A673 (cell line): ENCODE results near the gene TMEM229B. TPM values are rescaled to one million over a fixed set of nuclear protein-coding genes. Genes with fewer than 3 reads are reported as not detected.

Experiments
- BruUV-seq: library from RNA; stranded (reverse); fragments of 400-500 nt; replicated peaks from 2 replicates; lab custom pipeline; 2021; lab: Mats Ljungman, UMichigan
- CTCF ChIA-PET: fragments of 300-600 bp; sonication (Branson Sonifier 250); formaldehyde crosslinking; loops from one replicate; lab custom pipeline; 2022; ENCODE audit warnings: antibody characterized with exemption; lab: Charles Lee
- POLR2A ChIA-PET: fragments of 300-600 bp; sonication (Branson Sonifier 250); formaldehyde crosslinking; loops from one replicate; lab custom pipeline; 2022; ENCODE audit warnings: antibody characterized with exemption; ENCODE audit not compliant: low non-redundant PET; lab: Charles Lee
- DNase-seq: peaks from one replicate; pipeline ENCODE4 v3.0.0-alpha.2; 2015; ENCODE audit warnings: low spot score
- H3K27ac ChIP-seq: fragments of 200-600 bp; sonication (generic); 2 replicates; pipeline ENCODE4 v1.5.1; 2016; ENCODE audit warnings: mixed run types, low read depth, mild to moderate bottlenecking, mixed read lengths, antibody characterized with exemption, low read length; ENCODE audit not compliant: poor library complexity, severe bottlenecking
- H3K27me3 ChIP-seq: fragments of 200-600 bp; sonication (generic); replicated peaks from 2 replicates; pipeline ENCODE4 v1.6.1; 2017; ENCODE audit warnings: mixed run types, low read depth, mild to moderate bottlenecking, mixed read lengths, antibody characterized with exemption, low read length; ENCODE audit not compliant: insufficient read depth, poor library complexity
- H3K36me3 ChIP-seq: fragments of 200-600 bp; sonication (generic); 2 replicates; pipeline ENCODE4 v1.6.1; 2016; ENCODE audit warnings: mixed run types, mild to moderate bottlenecking, mixed read lengths, antibody characterized with exemption, low read length; ENCODE audit not compliant: insufficient read depth, poor library complexity, severe bottlenecking
- H3K4me1 ChIP-seq: fragments of 200-600 bp; sonication (generic); 2 replicates; pipeline ENCODE4 v1.6.1; 2017; ENCODE audit warnings: mixed run types, mild to moderate bottlenecking, mixed read lengths, antibody characterized with exemption, low read length; ENCODE audit not compliant: insufficient read depth, poor library complexity, severe bottlenecking
- H3K4me3 ChIP-seq: fragments of 200-600 bp; sonication (generic); 2 replicates; pipeline ENCODE4 v1.5.1; 2016; ENCODE audit warnings: low read depth, mixed run types, mild to moderate bottlenecking, mixed read lengths, low read length; ENCODE audit not compliant: poor library complexity, severe bottlenecking
- H3K9me3 ChIP-seq: fragments of 200-600 bp; sonication (generic); 2 replicates; pipeline ENCODE4 v1.6.1; 2016; ENCODE audit warnings: mixed run types, low read depth, mild to moderate bottlenecking, mixed read lengths, antibody characterized with exemption, low read length; ENCODE audit not compliant: poor library complexity, severe bottlenecking
- EZH2 ChIP-seq: fragments of 200-600 bp; sonication (generic); IDR thresholded peaks from 2 replicates; pipeline ENCODE4 v1.6.1; 2017; ENCODE audit warnings: borderline replicate concordance, low read depth, mild to moderate bottlenecking, mixed read lengths, antibody characterized with exemption, low read length; ENCODE audit not compliant: poor library complexity, severe bottlenecking
- intact Hi-C: fragments of 100-400 bp; cut with micrococcal nuclease; formaldehyde crosslinking; loops from one replicate; pipeline ENCODE4 v1.10.0; 2022; ENCODE audit not compliant: unreplicated experiment
- total RNA-seq: library from RNA; stranded (reverse); gene quantifications from 2 replicates; pipeline ENCODE4 v1.2.3, GENCODE V29; 2021
- TF ChIP-seq, protein P1 (sequence below): fragments of 300-800, 200-600 bp; sonication (generic); conservative IDR thresholded peaks from 2 replicates; pipeline ENCODE4 v1.5.1; 2017; ENCODE audit warnings: low read depth, mild to moderate bottlenecking, antibody characterized with exemption, low read length, moderate library complexity, mixed read lengths

TMEM229B gene
- total RNA-seq, 1 experiment from 2014 or later, result not detected

DNA sequence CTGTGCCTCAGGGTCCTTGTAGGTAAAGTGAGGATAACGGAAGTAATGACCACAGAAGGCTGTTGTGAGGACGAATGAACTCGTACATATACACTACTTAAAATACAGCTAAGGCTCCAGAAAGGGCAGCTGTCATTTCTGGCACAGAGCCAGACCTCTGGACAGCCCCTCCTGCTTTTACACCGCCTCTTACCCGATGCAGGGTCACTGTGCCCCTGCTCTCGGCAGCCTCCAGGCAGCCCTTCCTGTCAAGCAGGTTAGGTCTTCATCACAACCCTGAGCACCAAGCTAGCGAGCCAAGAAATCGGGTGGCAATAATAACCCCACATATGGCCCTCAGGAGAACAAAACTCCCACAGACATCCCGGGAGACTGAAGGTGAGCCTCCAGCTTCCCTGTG lies 8.5 kb downstream of the TMEM229B start:
- Histone ChIP-seq H3K4me1 (no peaks in the 10 kb centered on the region), H3K4me3 (no peak overlapping the region), H3K9me3 (no peaks in the 10 kb centered on the region), H3K27ac (no peak overlapping the region), H3K27me3 (no peaks in the 10 kb centered on the region), H3K36me3 (no peaks in the 10 kb centered on the region)
- no TSS peak for BruUV-seq
- no peak for DNase-seq
- POLR2A ChIA-PET, result no interaction called here
- CTCF ChIA-PET, result interaction anchor here (0.6 kb wide), 1 partner anchor 856 kb away, joined by 3 read pairs; no protein-coding TSS in a partner anchor
- TF ChIP-seq EZH2, result no peak
- TF ChIP-seq, protein P1, sequence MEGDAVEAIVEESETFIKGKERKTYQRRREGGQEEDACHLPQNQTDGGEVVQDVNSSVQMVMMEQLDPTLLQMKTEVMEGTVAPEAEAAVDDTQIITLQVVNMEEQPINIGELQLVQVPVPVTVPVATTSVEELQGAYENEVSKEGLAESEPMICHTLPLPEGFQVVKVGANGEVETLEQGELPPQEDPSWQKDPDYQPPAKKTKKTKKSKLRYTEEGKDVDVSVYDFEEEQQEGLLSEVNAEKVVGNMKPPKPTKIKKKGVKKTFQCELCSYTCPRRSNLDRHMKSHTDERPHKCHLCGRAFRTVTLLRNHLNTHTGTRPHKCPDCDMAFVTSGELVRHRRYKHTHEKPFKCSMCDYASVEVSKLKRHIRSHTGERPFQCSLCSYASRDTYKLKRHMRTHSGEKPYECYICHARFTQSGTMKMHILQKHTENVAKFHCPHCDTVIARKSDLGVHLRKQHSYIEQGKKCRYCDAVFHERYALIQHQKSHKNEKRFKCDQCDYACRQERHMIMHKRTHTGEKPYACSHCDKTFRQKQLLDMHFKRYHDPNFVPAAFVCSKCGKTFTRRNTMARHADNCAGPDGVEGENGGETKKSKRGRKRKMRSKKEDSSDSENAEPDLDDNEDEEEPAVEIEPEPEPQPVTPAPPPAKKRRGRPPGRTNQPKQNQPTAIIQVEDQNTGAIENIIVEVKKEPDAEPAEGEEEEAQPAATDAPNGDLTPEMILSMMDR, result no peak
- intact Hi-C loops, result no loop called here

DNA sequence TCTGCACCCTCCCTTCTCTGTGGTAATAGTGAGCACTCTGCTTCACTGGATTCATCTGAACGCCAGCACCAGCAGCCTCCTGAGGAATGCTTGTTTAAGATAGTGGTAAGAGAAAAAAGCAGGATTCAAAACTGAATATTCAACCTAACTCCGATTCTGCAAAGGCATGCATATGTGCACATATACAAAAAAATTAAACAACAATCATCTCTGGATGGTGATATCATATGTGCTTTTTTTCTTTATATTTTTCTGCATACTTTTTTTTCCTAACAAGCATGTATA lies 9.8 kb downstream of the TMEM229B start:
- Histone ChIP-seq H3K4me1 (no peaks in the 10 kb centered on the region), H3K36me3 (no peaks in the 10 kb centered on the region), H3K27me3 (no peaks in the 10 kb centered on the region), H3K4me3 (no peak overlapping the region), H3K27ac (no peak overlapping the region), H3K9me3 (no peaks in the 10 kb centered on the region)
- intact Hi-C loops, result no loop called here
- DNase-seq, result no peak
- TF ChIP-seq EZH2, result no peak
- TF ChIP-seq, protein P1, result no peak
- ChIA-PET POLR2A (no interaction called here), CTCF (no interaction called here)
- BruUV-seq, result no TSS peak

DNA sequence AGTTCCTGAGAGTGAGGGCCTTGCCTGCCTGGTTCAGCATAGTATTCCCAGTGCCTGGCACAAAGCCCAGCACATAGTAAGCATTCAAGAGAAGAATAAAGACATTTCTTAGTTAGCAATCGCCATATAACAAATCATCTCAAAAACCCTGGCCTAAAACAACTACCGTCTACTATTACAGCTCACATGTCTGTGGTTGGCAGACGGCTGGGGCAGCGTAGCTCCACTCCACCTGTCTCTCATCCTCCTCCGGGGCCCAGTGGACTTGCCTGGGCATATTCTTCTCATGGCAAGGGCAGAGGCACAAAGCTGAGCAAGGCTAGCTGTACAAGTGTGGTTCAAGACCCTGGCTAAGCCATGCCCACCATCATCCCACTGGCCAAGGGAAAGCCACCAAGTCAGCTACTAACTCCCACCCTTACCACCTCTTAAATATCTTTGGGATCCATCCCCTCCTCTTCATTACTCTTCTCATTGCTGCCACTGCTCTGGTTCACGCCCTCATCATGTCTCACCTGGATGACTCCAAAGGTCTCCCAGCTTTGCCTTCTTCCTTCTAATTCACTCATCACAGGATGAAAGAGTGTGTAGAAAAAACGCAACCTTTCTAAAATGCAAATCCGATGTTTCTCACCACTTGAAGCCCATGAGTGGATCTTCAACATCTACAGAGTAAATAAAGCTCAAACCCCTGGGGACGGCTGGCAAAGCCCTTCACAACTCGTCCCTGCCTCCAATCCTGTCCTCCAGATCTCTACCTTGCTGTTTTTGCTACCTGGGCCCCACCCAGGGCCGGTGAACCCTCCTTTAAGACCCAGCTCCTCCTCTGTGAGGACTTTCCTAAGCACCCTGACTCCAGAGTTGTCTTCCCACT lies 10.4 kb downstream of the TMEM229B start:
- Histone ChIP-seq H3K27me3 (no peaks in the 10 kb centered on the region), H3K36me3 (no peaks in the 10 kb centered on the region), H3K9me3 (no peaks in the 10 kb centered on the region), H3K4me1 (no peaks in the 10 kb centered on the region), H3K27ac (no peak overlapping the region), H3K4me3 (no peak overlapping the region)
- no peak for DNase-seq
- ChIA-PET POLR2A (no interaction called here), CTCF (no interaction called here)
- intact Hi-C loops, result no loop called here
- no peak for TF ChIP-seq EZH2
- BruUV-seq, result no TSS peak

DNA sequence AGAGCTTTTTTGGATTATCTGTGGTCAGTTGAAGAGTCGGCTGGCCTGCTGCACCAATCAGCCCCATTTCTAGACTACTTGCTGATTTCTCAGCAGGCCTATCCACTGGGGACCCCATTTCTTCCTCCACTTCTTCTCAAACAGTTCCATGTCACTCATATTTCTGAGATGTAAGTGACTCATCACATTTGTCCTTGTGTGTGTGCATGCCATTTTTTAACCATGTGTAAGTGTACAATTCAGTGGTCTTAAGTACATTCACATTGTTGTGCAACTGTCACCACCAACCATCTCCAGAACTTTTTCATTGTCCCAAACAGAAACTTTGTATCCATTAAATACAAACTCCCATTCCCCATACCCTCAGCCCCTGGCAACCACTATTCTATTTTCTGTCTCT lies 14.2 kb downstream of the TMEM229B start:
- Histone ChIP-seq H3K9me3 (no peaks in the 10 kb centered on the region), H3K36me3 (no peaks in the 10 kb centered on the region), H3K27ac (no peak overlapping the region), H3K4me1 (no peaks in the 10 kb centered on the region), H3K4me3 (no peak overlapping the region), H3K27me3 (no peaks in the 10 kb centered on the region)
- no TSS peak for BruUV-seq
- ChIA-PET CTCF (no interaction called here), POLR2A (no interaction called here)
- no peak for DNase-seq
- TF ChIP-seq, protein P1, result no peak
- no peak for TF ChIP-seq EZH2
- intact Hi-C loops, result no loop called here
